Epithelial cell of proximal tubule (primary cell): Measurements from ENCODE around the gene CTIF. TPM values are rescaled to one million over a fixed set of nuclear protein-coding genes. Genes with fewer than 3 reads are reported as not detected.

Source experiments
- DNase-seq: peaks from one replicate; pipeline ENCODE4 v3.0.0-alpha.2; 2011; ENCODE audit warnings: low read depth
- H3K4me3 ChIP-seq: 2 replicates; pipeline ENCODE4 v1.5.1; 2011; ENCODE audit warnings: low read depth, mild to moderate bottlenecking, low read length
- total RNA-seq: library from RNA; depleted of rRNA; stranded (reverse); fragments of >200 nt; gene quantifications from 2 replicates; pipeline ENCODE4 v1.2.3, GENCODE V29; 2015
- TF ChIP-seq, protein P1 (sequence below): conservative IDR thresholded peaks from 2 replicates; pipeline ENCODE4 v1.5.1; 2012; ENCODE audit warnings: low read depth, mild to moderate bottlenecking, low read length

CTIF gene
- total RNA-seq, 1 donor from 2014 or later: 12.9 TPM

- H3K4me3 ChIP-seq: no peak overlapping the region
- DNase-seq: no peak
- TF ChIP-seq, protein P1, sequence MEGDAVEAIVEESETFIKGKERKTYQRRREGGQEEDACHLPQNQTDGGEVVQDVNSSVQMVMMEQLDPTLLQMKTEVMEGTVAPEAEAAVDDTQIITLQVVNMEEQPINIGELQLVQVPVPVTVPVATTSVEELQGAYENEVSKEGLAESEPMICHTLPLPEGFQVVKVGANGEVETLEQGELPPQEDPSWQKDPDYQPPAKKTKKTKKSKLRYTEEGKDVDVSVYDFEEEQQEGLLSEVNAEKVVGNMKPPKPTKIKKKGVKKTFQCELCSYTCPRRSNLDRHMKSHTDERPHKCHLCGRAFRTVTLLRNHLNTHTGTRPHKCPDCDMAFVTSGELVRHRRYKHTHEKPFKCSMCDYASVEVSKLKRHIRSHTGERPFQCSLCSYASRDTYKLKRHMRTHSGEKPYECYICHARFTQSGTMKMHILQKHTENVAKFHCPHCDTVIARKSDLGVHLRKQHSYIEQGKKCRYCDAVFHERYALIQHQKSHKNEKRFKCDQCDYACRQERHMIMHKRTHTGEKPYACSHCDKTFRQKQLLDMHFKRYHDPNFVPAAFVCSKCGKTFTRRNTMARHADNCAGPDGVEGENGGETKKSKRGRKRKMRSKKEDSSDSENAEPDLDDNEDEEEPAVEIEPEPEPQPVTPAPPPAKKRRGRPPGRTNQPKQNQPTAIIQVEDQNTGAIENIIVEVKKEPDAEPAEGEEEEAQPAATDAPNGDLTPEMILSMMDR: no peak
Measured at GRCh38 chr18:48762836-48763718, 224.2 kb downstream of the CTIF start.

DNA sequence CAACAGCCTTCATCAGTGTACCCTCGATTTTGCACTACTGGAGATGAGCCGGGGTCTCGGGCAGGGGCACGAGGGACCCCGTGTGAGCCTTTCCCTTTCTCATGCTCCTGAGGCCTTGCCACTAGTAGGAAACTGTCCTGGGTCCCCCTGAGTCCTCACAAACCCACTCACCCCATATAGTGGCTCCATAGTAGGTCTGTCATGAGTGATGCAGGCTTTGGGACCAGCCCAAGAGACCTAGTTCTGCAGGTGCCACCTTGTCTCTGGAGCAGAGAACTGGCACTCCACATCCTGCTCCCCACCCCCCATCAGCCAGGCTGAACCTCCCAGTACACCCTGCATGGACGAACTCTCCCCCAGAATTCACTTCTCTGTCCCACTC, 224.9 kb downstream of the CTIF start:
- TF ChIP-seq, protein P1: no peak
- no peak for DNase-seq
- H3K4me3 ChIP-seq: no peak overlapping the region

DNA sequence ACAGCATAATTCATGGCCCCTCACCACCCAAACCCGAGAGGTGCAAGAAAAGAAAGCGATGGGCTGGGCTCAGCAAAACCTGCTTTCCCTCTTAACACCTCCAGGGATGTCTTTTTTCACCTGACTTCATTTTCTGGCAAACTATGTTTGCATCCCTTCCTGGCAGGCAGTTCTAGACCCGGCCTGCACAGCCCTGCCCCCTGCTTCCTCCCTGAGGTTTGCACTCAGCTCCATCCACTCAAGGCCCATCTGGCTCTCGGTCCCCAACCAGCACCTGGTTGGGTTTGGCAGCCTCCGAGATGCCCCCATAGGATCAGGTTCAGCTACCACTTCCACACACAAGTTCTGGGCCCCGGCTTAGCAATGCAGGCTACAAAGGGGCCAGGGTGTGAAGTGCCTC, 226.2 kb downstream of the CTIF start:
- TF ChIP-seq, protein P1: no peak
- no peak overlapping the region for H3K4me3 ChIP-seq
- no peak for DNase-seq

GRCh38 chr18:48766026-48766425, 227.2 kb downstream of the CTIF start:
- DNase-seq: no peak
- TF ChIP-seq, protein P1: no peak
- H3K4me3 ChIP-seq: no peak overlapping the region

GRCh38 chr18:48766487-48766886, 227.7 kb downstream of the CTIF start:
- TF ChIP-seq, protein P1: no peak
- DNase-seq: no peak
- no peak overlapping the region for H3K4me3 ChIP-seq

DNA sequence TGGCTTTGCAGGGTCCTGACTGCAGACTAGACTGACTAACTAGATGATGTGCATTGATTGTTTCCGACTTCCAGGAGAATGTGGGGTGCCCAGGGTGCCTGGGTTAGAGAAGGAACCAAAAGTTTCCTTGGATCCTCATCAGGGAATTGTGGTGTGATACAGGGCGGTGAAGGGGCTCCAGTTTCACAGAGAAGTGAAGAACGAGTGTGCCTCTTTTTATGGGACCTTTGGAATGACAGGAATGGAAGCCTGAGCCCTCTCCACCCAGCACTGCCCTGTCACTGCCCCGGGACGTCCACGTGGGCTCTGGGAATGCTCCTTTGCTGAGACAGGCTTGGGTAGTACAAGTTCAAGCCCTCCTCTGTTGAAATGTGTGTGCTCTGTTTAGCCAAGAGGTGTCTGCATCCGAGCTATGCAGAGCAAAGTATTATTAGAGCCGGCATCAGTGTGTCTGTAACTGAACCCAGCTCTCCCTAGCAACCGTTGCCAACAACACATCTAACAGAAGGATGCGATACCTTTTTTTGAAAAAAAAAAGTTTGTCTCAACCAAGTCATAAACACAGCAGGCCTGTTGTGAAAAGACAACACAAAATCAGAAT, 228.4 kb downstream of the CTIF start:
- TF ChIP-seq, protein P1: no peak
- DNase-seq: no peak
- no peak overlapping the region for H3K4me3 ChIP-seq
